CD4-positive, alpha-beta memory T cell (primary cell): ENCODE measurements around the gene TRPV5. TPM values are rescaled to one million over a fixed set of nuclear protein-coding genes. Genes with fewer than 3 reads are reported as not detected.

Experiments used
- CTCF ChIA-PET: fragments of 350-600 bp; sonication (Branson Sonifier 250); formaldehyde crosslinking; loops from one replicate; lab custom pipeline; 2021; ENCODE audit warnings: inconsistent platforms; ENCODE audit not compliant: partially characterized antibody; lab: Charles Lee
- POLR2A ChIA-PET: fragments of 350-600 bp; sonication (Branson Sonifier 250); formaldehyde crosslinking; loops from one replicate; lab custom pipeline; 2021; ENCODE audit not compliant: partially characterized antibody; lab: Charles Lee
- DNase-seq, 5 donors: peaks; one replicate each; pipeline versions ENCODE4 v3.0.0 to v3.0.0-alpha.2; 2020 to 2022; ENCODE audit warnings: mixed read lengths in 1 of 5
- H3K27ac ChIP-seq: one replicate; pipeline ENCODE4 v1.7.0; 2013; ENCODE audit warnings: low read depth, low read length
- H3K27me3 ChIP-seq: 2 replicates; pipeline ENCODE4 v1.7.0; 2013; ENCODE audit warnings: mild to moderate bottlenecking, low read length, moderate library complexity; ENCODE audit not compliant: insufficient read depth
- H3K36me3 ChIP-seq: 2 replicates; pipeline ENCODE4 v1.7.0; 2013; ENCODE audit warnings: mild to moderate bottlenecking, low read length, moderate library complexity; ENCODE audit not compliant: insufficient read depth
- H3K4me1 ChIP-seq: 2 replicates; pipeline ENCODE4 v1.7.0; 2013; ENCODE audit warnings: mild to moderate bottlenecking, low read length, moderate library complexity; ENCODE audit not compliant: insufficient read depth
- H3K4me3 ChIP-seq, 2 donors: one replicate each; pipeline ENCODE4 v1.7.0; 2013; ENCODE audit warnings: low read length in 2 of 2, mild to moderate bottlenecking in 1 of 2
- H3K9me3 ChIP-seq, 2 donors: one replicate each; pipeline ENCODE4 v1.7.0; 2013; ENCODE audit warnings: low read length in 2 of 2, control low read depth in 1 of 2; ENCODE audit not compliant: control insufficient read depth in 1 of 2
- H3K27ac Mint-ChIP-seq, 7 donors: one replicate each; pipeline ENCODE4 v1.8.0; 2020 to 2021; ENCODE audit warnings: mixed read lengths in 7 of 7, mild to moderate bottlenecking in 6 of 7, inconsistent platforms in 3 of 7, moderate library complexity in 3 of 7
- H3K27me3 Mint-ChIP-seq, 2 donors: one replicate each; pipeline ENCODE4 v1.8.0; 2020 to 2021; ENCODE audit warnings: mixed read lengths in 2 of 2
- H3K36me3 Mint-ChIP-seq, 2 donors: one replicate each; pipeline ENCODE4 v1.8.0; 2020 to 2021; ENCODE audit warnings: mixed read lengths in 2 of 2, inconsistent platforms in 1 of 2, mild to moderate bottlenecking in 1 of 2
- H3K4me1 Mint-ChIP-seq, 4 donors: one replicate each; pipeline ENCODE4 v1.8.0; 2020 to 2021; ENCODE audit warnings: mixed read lengths in 4 of 4, mild to moderate bottlenecking in 1 of 4
- H3K4me3 Mint-ChIP-seq, 8 donors: one replicate each; pipeline ENCODE4 v1.8.0; 2020 to 2021; ENCODE audit warnings: mixed read lengths in 8 of 8, mild to moderate bottlenecking in 7 of 8, moderate library complexity in 6 of 8, inconsistent platforms in 3 of 8
- H3K9me3 Mint-ChIP-seq, 8 donors: one replicate each; pipeline ENCODE4 v1.8.0; 2020 to 2021; ENCODE audit warnings: mixed read lengths in 8 of 8, mild to moderate bottlenecking in 5 of 8, inconsistent platforms in 3 of 8, moderate library complexity in 1 of 8
- intact Hi-C: fragments of 100-400 bp; cut with micrococcal nuclease; formaldehyde crosslinking; loops from one replicate; pipeline ENCODE4 v1.15.1; 2023
- polyA plus RNA-seq, 2 donors: library from polyadenylated mRNA; unstranded; fragments of 300-500 nt; fragmentation: Illumina TruSeq; gene quantifications; one replicate each; pipeline ENCODE4 v1.2.3, GENCODE V29; 2021
- total RNA-seq, 2 experiments: library from RNA; stranded (reverse); gene quantifications; one replicate each; pipeline ENCODE4 v1.2.3, GENCODE V29; 2021

The TRPV5 gene
- total and polyA plus RNA-seq, 4 experiments from 2014 or later, result not detected

DNA sequence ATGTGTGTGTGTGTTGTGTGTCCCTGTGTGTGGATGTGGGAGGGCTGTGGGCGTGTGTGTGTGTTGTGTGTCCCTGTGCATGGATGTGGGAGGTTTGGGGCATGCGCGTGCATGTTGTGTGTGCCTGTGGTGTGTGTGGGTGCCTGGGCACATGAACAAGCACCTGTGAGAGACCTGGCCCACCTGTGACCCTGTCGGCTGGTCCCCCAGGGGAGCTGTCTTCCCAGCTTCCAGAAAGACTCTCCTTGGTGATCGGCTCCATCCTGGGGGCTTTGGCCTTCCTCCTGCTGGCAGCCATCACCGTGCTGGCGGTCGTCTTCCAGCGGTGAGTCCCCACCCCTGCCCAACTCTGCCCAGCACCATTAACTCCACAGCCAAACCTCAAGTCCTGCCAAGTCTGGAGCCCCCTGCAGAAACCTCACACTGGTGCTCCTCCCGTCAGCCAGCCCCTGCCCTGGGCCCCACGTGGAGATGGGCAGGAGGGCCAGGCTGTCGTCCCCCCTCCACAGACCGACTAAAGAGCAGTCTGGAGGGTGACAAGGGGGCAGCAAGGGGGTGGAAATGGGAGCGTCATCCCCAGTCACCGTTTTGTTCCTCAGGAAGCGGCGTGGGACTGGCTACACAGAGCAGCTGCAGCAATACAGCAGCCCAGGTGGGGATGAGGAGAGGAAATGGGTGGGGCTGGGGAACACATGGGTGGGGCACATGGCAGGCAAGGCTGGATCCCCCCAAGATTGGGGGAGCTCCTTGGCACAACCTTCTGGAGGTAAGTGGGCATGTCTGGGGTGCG lies 66.0 kb downstream of the TRPV5 start:
- Mint-ChIP-seq H3K9me3 (no peaks in the 10 kb centered on the region), H3K4me3 (no peak overlapping the region), H3K27me3 (no peaks in the 10 kb centered on the region), H3K36me3 (peaks cover 13 to 16% of the 10 kb centered on the region in 2 donors), H3K27ac (no peak overlapping the region), H3K4me1 (peaks cover 0 to 2% (median 0%) of the 10 kb centered on the region in 4 donors)
- POLR2A ChIA-PET, result interaction anchor here (1.8 kb wide), 1 partner anchor 57 kb away, joined by 5 read pairs; no protein-coding TSS in a partner anchor
- Histone ChIP-seq H3K9me3 (no peaks in the 10 kb centered on the region), H3K4me3 (no peak overlapping the region), H3K27me3 (no peaks in the 10 kb centered on the region), H3K4me1 (no peaks in the 10 kb centered on the region), H3K27ac (no peak overlapping the region), H3K36me3 (no peaks in the 10 kb centered on the region)
- DNase-seq, result no peak
- intact Hi-C loops, result no loop called here
- CTCF ChIA-PET, result interaction anchor here (1.1 to 3.9 kb wide), 3 partner anchors 13 to 384 kb away, joined by 3 to 31 read pairs (median 3); partner anchors contain the start of gene EPHB6

DNA sequence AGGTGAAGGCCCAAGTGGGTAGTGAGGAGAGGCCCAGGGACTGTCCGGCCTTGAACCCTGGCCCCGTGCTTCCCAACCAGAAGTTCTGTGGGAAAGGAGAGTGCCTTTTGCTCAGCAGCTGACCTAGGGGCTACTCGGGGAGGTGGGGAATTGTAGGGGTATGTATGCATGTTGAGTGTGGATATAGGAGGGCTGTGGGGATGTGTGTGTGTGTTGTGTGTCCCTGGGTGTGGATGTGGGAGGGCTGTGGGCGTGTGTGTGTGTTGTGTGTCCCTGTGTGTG lies 66.5 kb downstream of the TRPV5 start:
- Histone ChIP-seq H3K4me3 (no peak overlapping the region), H3K36me3 (no peaks in the 10 kb centered on the region), H3K27me3 (no peaks in the 10 kb centered on the region), H3K4me1 (no peaks in the 10 kb centered on the region), H3K9me3 (no peaks in the 10 kb centered on the region), H3K27ac (no peak overlapping the region)
- H3K36me3 Mint-ChIP-seq, result peaks cover 17 to 19% of the 10 kb centered on the region in 2 donors
- no peak overlapping the region for H3K27ac Mint-ChIP-seq
- DNase-seq, result no peak
- no peaks in the 10 kb centered on the region for H3K27me3 Mint-ChIP-seq
- no peak overlapping the region for H3K4me3 Mint-ChIP-seq
- peaks cover 0 to 2% (median 0%) of the 10 kb centered on the region in 4 donors for H3K4me1 Mint-ChIP-seq
- POLR2A ChIA-PET, result interaction anchor here (0.9 to 1.4 kb wide), 2 partner anchors 13 to 56 kb away, joined by 3 to 7 read pairs; partner anchors contain the start of gene EPHB6
- no peaks in the 10 kb centered on the region for H3K9me3 Mint-ChIP-seq
- CTCF ChIA-PET, result interaction anchor here (0.5 to 3.9 kb wide), 9 partner anchors 9 to 384 kb away, joined by 3 to 31 read pairs (median 5); partner anchors contain the start of gene EPHB6
- intact Hi-C loops, result no loop called here

DNA sequence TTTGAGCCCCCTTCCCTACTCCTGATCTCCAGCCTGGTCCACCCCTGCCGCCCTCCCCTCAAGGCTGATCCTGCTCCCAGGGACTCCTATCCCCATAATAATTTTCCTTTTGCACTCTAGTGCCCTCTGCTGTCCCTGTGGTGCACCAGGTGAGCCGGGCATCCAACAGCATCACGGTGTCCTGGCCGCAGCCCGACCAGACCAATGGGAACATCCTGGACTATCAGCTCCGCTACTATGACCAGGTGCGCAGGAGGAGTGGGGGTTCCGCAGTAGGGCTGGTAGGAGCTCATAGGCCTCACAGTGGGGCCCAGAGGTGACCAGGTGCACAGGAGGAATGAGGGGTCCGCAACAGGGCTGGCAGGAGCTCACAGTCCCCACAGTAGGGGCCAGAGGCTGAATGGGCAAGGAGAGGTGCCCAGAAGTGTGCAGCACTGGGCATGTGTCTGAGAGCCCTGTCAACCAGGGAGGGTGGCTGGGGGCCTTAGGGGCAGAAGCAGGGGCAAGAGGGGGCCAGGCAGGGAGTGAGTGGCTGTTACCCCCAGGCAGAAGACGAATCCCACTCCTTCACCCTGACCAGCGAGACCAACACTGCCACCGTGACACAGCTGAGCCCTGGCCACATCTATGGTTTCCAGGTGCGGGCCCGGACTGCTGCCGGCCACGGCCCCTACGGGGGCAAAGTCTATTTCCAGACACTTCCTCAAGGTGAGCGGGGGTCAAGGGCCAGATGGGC lies 67.0 kb downstream of the TRPV5 start:
- peak in 1 of 5 donors; percentile 19 for DNase-seq
- POLR2A ChIA-PET, result interaction anchor here (0.9 to 1.8 kb wide), 4 partner anchors 12 to 57 kb away, joined by 3 to 7 read pairs (median 4); partner anchors contain the start of gene EPHB6
- H3K4me3 Mint-ChIP-seq, result no peak overlapping the region
- peaks cover 0 to 2% (median 0%) of the 10 kb centered on the region in 4 donors for H3K4me1 Mint-ChIP-seq
- Histone ChIP-seq H3K4me3 (no peak overlapping the region), H3K9me3 (no peaks in the 10 kb centered on the region), H3K27ac (no peak overlapping the region), H3K4me1 (no peaks in the 10 kb centered on the region), H3K27me3 (no peaks in the 10 kb centered on the region), H3K36me3 (no peaks in the 10 kb centered on the region)
- intact Hi-C loops, result loop anchor here (1.0 kb wide), 1 partner anchor 12 kb away; no protein-coding TSS in a partner anchor
- H3K27me3 Mint-ChIP-seq, result no peaks in the 10 kb centered on the region
- H3K36me3 Mint-ChIP-seq, result peaks cover 19 to 20% of the 10 kb centered on the region in 2 donors
- H3K27ac Mint-ChIP-seq, result no peak overlapping the region
- no peaks in the 10 kb centered on the region for H3K9me3 Mint-ChIP-seq
- CTCF ChIA-PET, result interaction anchor here (0.5 to 3.9 kb wide), 24 partner anchors 9 to 563 kb away, joined by 3 to 31 read pairs (median 4); partner anchors contain the start of gene EPHB6

DNA sequence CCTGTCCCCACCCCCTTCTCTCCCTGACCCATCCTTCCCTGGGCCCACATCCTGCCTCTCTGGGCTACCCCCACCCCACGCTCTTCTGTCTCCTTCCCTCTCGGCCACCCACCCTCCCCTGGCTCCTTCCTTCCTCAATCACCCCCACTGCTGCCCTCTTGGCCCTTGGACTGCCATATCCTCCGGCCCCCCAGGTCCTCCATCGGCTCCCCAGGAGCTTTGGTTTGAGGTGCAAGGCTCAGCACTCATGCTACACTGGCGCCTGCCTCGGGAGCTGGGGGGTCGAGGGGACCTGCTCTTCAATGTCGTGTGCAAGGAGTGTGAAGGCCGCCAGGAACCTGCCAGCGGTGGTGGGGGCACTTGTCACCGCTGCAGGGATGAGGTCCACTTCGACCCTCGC lies 67.8 kb downstream of the TRPV5 start:
- Histone ChIP-seq H3K9me3 (no peaks in the 10 kb centered on the region), H3K4me3 (no peak overlapping the region), H3K36me3 (no peaks in the 10 kb centered on the region), H3K4me1 (no peaks in the 10 kb centered on the region), H3K27me3 (no peaks in the 10 kb centered on the region), H3K27ac (no peak overlapping the region)
- no peaks in the 10 kb centered on the region for H3K27me3 Mint-ChIP-seq
- peaks cover 0 to 2% (median 0%) of the 10 kb centered on the region in 4 donors for H3K4me1 Mint-ChIP-seq
- no peak for DNase-seq
- POLR2A ChIA-PET, result interaction anchor here (1.2 to 1.8 kb wide), 3 partner anchors 11 to 56 kb away, joined by 3 to 7 read pairs (median 6); partner anchors contain the start of gene EPHB6
- CTCF ChIA-PET, result interaction anchor here (0.6 to 3.9 kb wide), 22 partner anchors 8 to 562 kb away, joined by 3 to 31 read pairs (median 5); partner anchors contain the start of gene EPHB6
- no peak overlapping the region for H3K4me3 Mint-ChIP-seq
- no peak overlapping the region for H3K27ac Mint-ChIP-seq
- intact Hi-C loops, result loop anchor here (1.0 kb wide), 1 partner anchor 11 kb away; no protein-coding TSS in a partner anchor
- H3K9me3 Mint-ChIP-seq, result no peaks in the 10 kb centered on the region
- H3K36me3 Mint-ChIP-seq, result peaks cover 19 to 20% of the 10 kb centered on the region in 2 donors

DNA sequence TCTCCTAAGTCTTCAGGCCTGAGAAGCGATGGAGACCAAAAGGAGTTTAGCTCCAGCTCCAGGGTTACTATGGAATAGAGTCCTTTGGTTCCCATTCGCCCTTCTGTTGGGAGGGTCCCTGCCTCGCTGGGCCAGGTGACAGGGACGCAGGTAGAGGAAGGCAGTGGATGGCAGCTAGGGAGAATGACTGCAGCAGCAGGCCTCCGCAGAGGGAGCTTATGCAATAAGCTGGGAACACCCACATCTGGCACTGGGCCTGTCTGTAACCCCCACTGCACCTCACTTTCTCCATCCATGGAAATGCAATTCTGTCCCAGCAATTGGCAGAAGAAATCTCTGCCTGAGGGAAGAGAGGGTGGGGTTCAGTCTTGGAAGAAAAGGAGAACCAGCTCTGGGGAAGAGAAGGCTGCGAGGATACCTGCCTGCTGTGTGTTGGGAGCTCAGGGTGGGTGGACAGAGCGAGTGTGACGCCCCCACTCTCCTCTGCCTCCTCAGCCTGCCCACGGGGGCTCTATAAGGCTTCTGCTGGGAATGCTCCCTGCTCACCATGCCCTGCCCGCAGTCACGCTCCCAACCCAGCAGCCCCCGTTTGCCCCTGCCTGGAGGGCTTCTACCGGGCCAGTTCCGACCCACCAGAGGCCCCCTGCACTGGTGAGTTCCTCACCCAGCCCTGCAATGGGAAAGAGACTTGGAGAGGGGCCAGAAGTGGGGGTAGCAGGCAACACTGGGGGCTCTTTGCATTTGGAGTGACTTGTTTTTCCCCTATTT lies 68.4 kb downstream of the TRPV5 start:
- Mint-ChIP-seq H3K27ac (peak overlapping the region in 1 of 7 donors; percentile 35), H3K27me3 (no peaks in the 10 kb centered on the region), H3K4me3 (no peak overlapping the region), H3K9me3 (no peaks in the 10 kb centered on the region), H3K4me1 (peaks cover 0 to 2% (median 0%) of the 10 kb centered on the region in 4 donors), H3K36me3 (peaks cover 19 to 20% of the 10 kb centered on the region in 2 donors)
- no peak for DNase-seq
- intact Hi-C loops, result no loop called here
- no peaks in the 10 kb centered on the region for H3K9me3 ChIP-seq
- no peak overlapping the region for H3K4me3 ChIP-seq
- H3K36me3 ChIP-seq, result no peaks in the 10 kb centered on the region
- ChIA-PET CTCF (interaction anchor here (0.9 to 3.9 kb wide), 11 partner anchors 8 to 562 kb away, joined by 3 to 31 read pairs (median 7); partner anchors contain the start of gene EPHB6), POLR2A (interaction anchor here (1.2 to 1.8 kb wide), 2 partner anchors 52 to 56 kb away, joined by 3 to 6 read pairs; no protein-coding TSS in a partner anchor)
- H3K4me1 ChIP-seq, result no peaks in the 10 kb centered on the region
- H3K27ac ChIP-seq, result no peak overlapping the region
- no peaks in the 10 kb centered on the region for H3K27me3 ChIP-seq

DNA sequence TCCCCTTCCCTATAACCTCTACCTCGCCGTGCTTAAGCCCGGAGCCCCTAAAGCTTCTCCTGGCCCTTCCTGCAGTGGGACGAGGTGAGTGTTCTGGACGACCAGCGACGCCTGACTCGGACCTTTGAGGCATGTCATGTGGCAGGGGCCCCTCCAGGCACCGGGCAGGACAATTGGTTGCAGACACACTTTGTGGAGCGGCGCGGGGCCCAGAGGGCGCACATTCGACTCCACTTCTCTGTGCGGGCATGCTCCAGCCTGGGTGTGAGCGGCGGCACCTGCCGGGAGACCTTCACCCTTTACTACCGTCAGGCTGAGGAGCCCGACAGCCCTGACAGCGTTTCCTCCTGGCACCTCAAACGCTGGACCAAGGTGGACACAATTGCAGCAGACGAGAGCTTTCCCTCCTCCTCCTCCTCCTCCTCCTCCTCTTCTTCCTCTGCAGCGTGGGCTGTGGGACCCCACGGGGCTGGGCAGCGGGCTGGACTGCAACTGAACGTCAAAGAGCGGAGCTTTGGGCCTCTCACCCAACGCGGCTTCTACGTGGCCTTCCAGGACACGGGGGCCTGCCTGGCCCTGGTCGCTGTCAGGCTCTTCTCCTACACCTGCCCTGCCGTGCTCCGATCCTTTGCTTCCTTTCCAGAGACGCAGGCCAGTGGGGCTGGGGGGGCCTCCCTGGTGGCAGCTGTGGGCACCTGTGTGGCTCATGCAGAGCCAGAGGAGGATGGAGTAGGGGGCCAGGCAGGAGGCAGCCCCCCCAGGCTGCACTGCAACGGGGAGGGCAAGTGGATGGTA lies 69.5 kb downstream of the TRPV5 start:
- no peak for DNase-seq
- no peak overlapping the region for H3K4me3 Mint-ChIP-seq
- peaks cover 0 to 4% (median 1%) of the 10 kb centered on the region in 4 donors for H3K4me1 Mint-ChIP-seq
- H3K27ac ChIP-seq, result no peak overlapping the region
- H3K27me3 ChIP-seq, result no peaks in the 10 kb centered on the region
- H3K27me3 Mint-ChIP-seq, result no peaks in the 10 kb centered on the region
- POLR2A ChIA-PET, result no interaction called here
- H3K36me3 Mint-ChIP-seq, result peaks cover 10 to 13% of the 10 kb centered on the region in 2 donors
- H3K27ac Mint-ChIP-seq, result no peak overlapping the region
- CTCF ChIA-PET, result interaction anchor here (0.9 to 3.9 kb wide), 6 partner anchors 9 to 329 kb away, joined by 3 to 31 read pairs (median 8); partner anchors contain the start of gene EPHB6
- H3K4me3 ChIP-seq, result no peak overlapping the region
- intact Hi-C loops, result no loop called here
- H3K36me3 ChIP-seq, result no peaks in the 10 kb centered on the region
- no peaks in the 10 kb centered on the region for H3K4me1 ChIP-seq
- H3K9me3 Mint-ChIP-seq, result no peaks in the 10 kb centered on the region
- H3K9me3 ChIP-seq, result no peaks in the 10 kb centered on the region
